Measurements from ENCODE around the gene GP1BB. TPM values are rescaled to one million over a fixed set of nuclear protein-coding genes. Genes with fewer than 3 reads are reported as not detected.

Gene GP1BB
- total RNA-seq, 1 experiment from 2014 or later: 12.3 TPM

DNA sequence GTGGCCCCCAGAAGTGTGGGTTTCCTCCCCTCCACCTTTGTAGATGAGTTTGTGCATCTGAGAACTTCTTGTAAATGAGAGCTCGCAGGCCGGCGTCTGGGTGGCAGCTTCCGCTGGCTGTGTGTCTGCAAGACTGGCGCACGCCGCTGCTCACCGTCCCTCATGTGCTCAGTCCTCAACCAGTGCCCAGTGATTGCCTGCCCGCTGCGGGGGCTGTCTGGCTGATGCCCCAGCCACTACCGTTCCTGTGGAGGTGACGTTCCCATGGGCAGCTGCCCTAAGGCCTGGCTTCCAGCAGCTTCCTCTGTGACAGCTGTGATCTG, 46.0 kb downstream of the GP1BB start:
- DNase-seq (ENCODE audit: low read depth): no peak
- in situ Hi-C loops (cut with HindIII; ENCODE audit: low pct_unique_long_range_greater_than_20kb, low sequenced_read_pairs): no loop called here

DNA sequence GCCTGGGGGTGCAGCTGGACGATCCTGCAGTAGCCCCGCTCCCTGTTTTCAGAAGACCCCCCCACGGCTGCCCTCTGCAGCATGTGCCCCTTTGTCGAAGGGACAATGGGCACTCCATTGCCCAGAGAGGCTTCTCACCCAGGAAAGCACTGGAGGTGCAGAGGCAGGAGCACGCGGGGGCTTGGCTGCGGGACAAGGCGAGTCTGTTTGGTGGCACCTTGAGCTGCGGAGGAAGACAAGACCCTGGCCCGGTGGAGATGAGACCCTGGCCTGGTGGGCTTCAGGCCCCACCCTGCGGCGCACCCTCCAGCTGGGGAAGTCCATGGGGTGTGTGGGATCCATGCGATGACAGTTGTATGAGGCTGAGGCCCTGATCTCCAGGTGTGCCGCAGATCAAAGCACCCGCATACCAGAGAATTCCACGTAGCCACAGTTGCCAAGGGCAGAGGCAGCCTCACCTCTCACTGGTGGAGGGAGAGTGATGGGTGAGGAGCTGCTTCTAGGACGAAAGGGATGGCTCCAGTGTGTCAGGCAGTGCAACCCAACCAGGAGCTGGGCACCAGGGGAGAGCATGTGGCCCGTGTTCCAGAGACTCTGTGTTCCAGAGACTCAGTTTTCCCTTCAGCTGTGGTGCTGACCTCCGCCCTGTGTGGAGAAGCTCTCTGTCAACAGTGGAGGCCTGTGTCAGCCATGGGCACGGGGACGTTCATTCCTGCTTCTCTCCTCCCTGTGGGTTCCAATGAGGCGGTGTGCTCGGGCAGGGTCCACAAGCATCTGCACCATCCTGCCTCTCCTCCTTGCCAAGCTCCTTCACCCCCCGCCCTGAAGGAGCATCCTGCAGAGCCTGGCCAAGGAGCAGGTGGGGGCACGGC, 47.2 kb downstream of the GP1BB start:
- in situ Hi-C loops (cut with HindIII; ENCODE audit: low pct_unique_long_range_greater_than_20kb, low sequenced_read_pairs): no loop called here

DNA sequence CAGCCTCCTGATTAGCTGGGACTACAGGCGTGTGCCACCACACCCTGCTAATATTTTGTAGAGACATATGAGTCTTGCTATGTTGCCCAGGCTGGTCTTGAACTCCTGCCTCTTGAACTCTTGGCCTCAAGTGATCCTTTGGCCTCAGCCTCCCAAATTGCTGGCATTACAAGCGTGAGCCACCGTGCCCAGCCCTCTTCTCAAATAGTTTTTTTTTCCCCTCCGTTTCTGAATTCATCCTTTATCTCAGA, 49.0 kb downstream of the GP1BB start:
- no peak for DNase-seq (ENCODE audit: low read depth)
- in situ Hi-C loops (cut with HindIII; ENCODE audit: low pct_unique_long_range_greater_than_20kb, low sequenced_read_pairs): no loop called here

More for the DNA sequence above, 47.2 kb downstream of the GP1BB start:
- no peak for DNase-seq (ENCODE audit: low read depth)

DNA sequence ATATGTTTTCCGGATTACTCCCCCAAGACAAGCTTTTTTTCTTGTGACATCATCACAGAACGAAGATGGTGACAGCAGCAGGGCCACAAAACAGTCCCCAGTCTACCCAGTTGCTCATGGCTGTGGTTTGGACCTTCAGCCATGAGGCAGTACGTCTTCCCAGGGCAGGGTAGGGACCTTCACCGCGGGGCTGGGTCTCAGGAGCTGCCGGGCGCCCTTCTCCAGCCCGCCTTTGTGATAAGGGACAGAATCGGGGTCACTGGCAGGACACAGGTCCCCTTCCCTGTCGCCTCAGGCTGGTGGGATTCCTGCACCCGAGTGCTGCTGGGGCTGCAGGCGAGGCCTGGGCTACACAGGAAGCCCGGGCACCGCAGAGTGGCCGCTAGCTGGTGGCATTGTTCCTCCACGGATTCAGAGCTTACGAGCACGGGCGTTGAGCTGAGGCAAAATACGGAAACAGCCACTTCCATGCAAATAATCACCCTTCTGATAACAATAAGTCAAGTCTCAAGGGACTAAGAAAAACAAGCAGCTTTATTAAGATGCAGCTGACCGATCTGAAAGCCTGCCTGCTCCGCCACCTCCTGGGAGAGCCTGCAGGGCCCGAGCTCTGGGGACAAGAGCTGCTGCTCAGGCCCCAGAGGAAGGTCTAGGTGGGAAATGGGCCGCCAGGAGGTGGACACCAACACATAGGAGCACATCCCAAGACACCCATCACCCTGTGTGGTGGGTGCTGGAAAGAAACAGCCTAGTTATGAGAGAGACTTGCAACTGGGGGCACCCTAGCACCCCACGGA, 49.5 kb downstream of the GP1BB start:
- in situ Hi-C loops (cut with HindIII; ENCODE audit: low pct_unique_long_range_greater_than_20kb, low sequenced_read_pairs): no loop called here

DNA sequence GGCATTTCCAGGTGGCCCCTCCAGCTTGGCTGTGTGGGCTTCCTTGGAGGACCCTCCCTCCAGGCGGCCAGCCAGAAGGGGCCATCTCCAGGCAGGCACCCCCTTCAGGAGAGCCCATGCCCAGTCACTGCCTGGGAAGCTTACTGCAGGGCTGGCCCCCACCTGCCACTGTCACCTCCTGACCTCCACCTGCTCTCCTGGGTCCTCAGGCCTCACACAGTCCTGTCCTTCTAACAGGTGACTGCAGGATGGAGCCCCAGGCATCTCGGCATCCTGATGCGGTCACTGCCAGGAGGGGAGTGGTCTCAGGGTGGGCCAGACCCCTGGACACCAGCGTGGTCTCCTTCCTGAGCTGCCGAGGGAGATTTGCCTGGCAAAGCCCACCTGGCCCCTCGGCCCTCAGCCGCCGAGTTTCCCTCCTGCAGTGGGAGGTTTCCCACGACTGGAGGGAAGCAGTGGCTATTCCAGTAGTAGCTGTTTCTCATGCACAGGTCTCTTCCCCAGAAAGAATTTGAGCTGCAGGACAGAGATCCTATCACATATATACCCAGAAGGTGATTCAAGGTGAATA, 50.2 kb downstream of the GP1BB start:
- in situ Hi-C loops (cut with HindIII; ENCODE audit: low pct_unique_long_range_greater_than_20kb, low sequenced_read_pairs): no loop called here
- DNase-seq (ENCODE audit: low read depth): no peak

More for the DNA sequence above, 49.5 kb downstream of the GP1BB start:
- DNase-seq (ENCODE audit: low read depth): no peak

Other genes starting within 250 kb of the GP1BB start
- 106 and 114 TPM in 2 replicates for gene UFD1, start 244.3 kb upstream of the GP1BB start, total RNA-seq (2014; rRNA removed; shearing (Covaris generic); ENCODE audit: low replicate concordance)
- gene CDC45, start 243.6 kb upstream of the GP1BB start, total RNA-seq (2014; rRNA removed; shearing (Covaris generic); ENCODE audit: low replicate concordance): 54.6 and 56.3 TPM in 2 replicates
- gene CLDN5, start 199.1 kb upstream of the GP1BB start, total RNA-seq (2014; rRNA removed; shearing (Covaris generic); ENCODE audit: low replicate concordance): not detected in 2 replicates
- 37.8 and 46.2 TPM in 2 replicates for gene SEPTIN5, start 9.0 kb upstream of the GP1BB start, total RNA-seq (2014; rRNA removed; shearing (Covaris generic); ENCODE audit: low replicate concordance)
- gene TBX1, start 37.2 kb downstream of the GP1BB start, total RNA-seq (2014; rRNA removed; shearing (Covaris generic); ENCODE audit: low replicate concordance): 0.68 TPM in 1 of 2 replicates, not detected in the other
- 42.7 and 52.6 TPM in 2 replicates for gene GNB1L, start 131.3 kb downstream of the GP1BB start, total RNA-seq (2014; rRNA removed; shearing (Covaris generic); ENCODE audit: low replicate concordance)
- gene RTL10, start 131.3 kb downstream of the GP1BB start, total RNA-seq (2014; rRNA removed; shearing (Covaris generic); ENCODE audit: low replicate concordance): 4.2 and 6.6 TPM in 2 replicates
- gene COMT, start 218.2 kb downstream of the GP1BB start, total RNA-seq (2014; rRNA removed; shearing (Covaris generic); ENCODE audit: low replicate concordance): 517 and 585 TPM in 2 replicates
- 53.0 and 54.5 TPM in 2 replicates for gene TXNRD2, start 218.3 kb downstream of the GP1BB start, total RNA-seq (2014; rRNA removed; shearing (Covaris generic); ENCODE audit: low replicate concordance)

Data from Caki2 (cell line).